HUES48 (cell line): Measurements from ENCODE around the gene TTC3.
"Not testable (repeated sequence)": the region's sequence is repeated elsewhere in the genome, so short reads cannot be mapped to it uniquely, and the experiment has no call there.

Source experiments
- H3K27ac ChIP-seq: one replicate; pipeline ENCODE4 v1.7.0; 2013; ENCODE audit warnings: low read depth, low read length, inconsistent platforms
- H3K27me3 ChIP-seq: 2 replicates; pipeline ENCODE4 v1.6.1; 2013; ENCODE audit warnings: mild to moderate bottlenecking, low read length; ENCODE audit not compliant: control insufficient read depth, insufficient read depth
- H3K36me3 ChIP-seq: 2 replicates; pipeline ENCODE4 v1.6.1; 2013; ENCODE audit warnings: low read length; ENCODE audit not compliant: control insufficient read depth, insufficient read depth
- H3K4me1 ChIP-seq: 2 replicates; pipeline ENCODE4 v1.6.1; 2013; ENCODE audit warnings: mild to moderate bottlenecking, low read length; ENCODE audit not compliant: control insufficient read depth, insufficient read depth
- H3K4me3 ChIP-seq: 2 replicates; pipeline ENCODE4 v1.5.1; 2013; ENCODE audit warnings: mild to moderate bottlenecking, low read depth, low read length
- H3K9ac ChIP-seq: 2 replicates; pipeline ENCODE4 v1.6.1; 2013; ENCODE audit warnings: mild to moderate bottlenecking, low read depth, low read length, moderate library complexity
- H3K9me3 ChIP-seq: 2 replicates; pipeline ENCODE4 v1.6.1; 2013; ENCODE audit warnings: low read length; ENCODE audit not compliant: control insufficient read depth, insufficient read depth

Gene TTC3

GRCh38 chr21:37072988-37073416, at the start of gene TTC3, which contains the start of gene PIGP:
Gene TTC3, plus strand, starts transcription at chr21:37073254. Its CDS starts 14,004 bp downstream, at chr21:37087258.
Gene PIGP, minus strand, starts transcription at chr21:37073071. Its CDS starts 556 bp downstream, at chr21:37072515.
- peak within 1 kb of the TSS; percentile 86 for H3K27ac ChIP-seq

GRCh38 chr21:37026499-37026898, 46.6 kb upstream of the TTC3 start:
- no peaks in the 10 kb centered on the region for H3K4me1 ChIP-seq
- H3K27me3 ChIP-seq = no peaks in the 10 kb centered on the region
- no peak overlapping the region for H3K9ac ChIP-seq
- no peak overlapping the region for H3K27ac ChIP-seq
- no peaks in the 10 kb centered on the region for H3K36me3 ChIP-seq
- H3K9me3 ChIP-seq = no peaks in the 10 kb centered on the region
- H3K4me3 ChIP-seq = no peak overlapping the region

More at GRCh38 chr21:37072988-37073416, at the start of gene TTC3, which contains the start of gene PIGP:
- peak within 1 kb of the TSS; percentile 79 for H3K4me3 ChIP-seq
- H3K27me3 ChIP-seq = peaks cover 41% of the 10 kb centered on the region
- peak within 1 kb of the TSS; percentile 74 for H3K9ac ChIP-seq
- peaks cover 6% of the 10 kb centered on the region; the same call in 1 of the 2 replicates for H3K36me3 ChIP-seq
- H3K4me1 ChIP-seq = peaks cover 21% of the 10 kb centered on the region
- no peaks in the 10 kb centered on the region for H3K9me3 ChIP-seq

- Histone ChIP-seq H3K36me3 (no peaks in the 10 kb centered on the region), H3K4me3 (no peak overlapping the region), H3K9ac (no peak overlapping the region), H3K9me3 (no peaks in the 10 kb centered on the region), H3K4me1 (no peaks in the 10 kb centered on the region), H3K27ac (no peak overlapping the region), H3K27me3 (no peaks in the 10 kb centered on the region)
These were observed 44.5 kb upstream of the TTC3 start for GRCh38 chr21:37028570-37028969.

- Histone ChIP-seq H3K9ac (no peak overlapping the region), H3K4me3 (no peak overlapping the region), H3K27me3 (no peaks in the 10 kb centered on the region), H3K4me1 (no peaks in the 10 kb centered on the region), H3K9me3 (no peaks in the 10 kb centered on the region), H3K36me3 (no peaks in the 10 kb centered on the region), H3K27ac (no peak overlapping the region)
These were observed 42.2 kb upstream of the TTC3 start for GRCh38 chr21:37030864-37031263.

GRCh38 chr21:37032293-37032692, 40.8 kb upstream of the TTC3 start:
- no peaks in the 10 kb centered on the region for H3K9me3 ChIP-seq
- no peak overlapping the region for H3K4me3 ChIP-seq
- H3K9ac ChIP-seq = no peak overlapping the region
- no peaks in the 10 kb centered on the region for H3K36me3 ChIP-seq
- H3K27me3 ChIP-seq = peaks cover 10% of the 10 kb centered on the region
- H3K4me1 ChIP-seq = no peaks in the 10 kb centered on the region
- H3K27ac ChIP-seq = no peak overlapping the region

- Histone ChIP-seq H3K27ac (no peak overlapping the region), H3K36me3 (no peaks in the 10 kb centered on the region), H3K9me3 (no peaks in the 10 kb centered on the region), H3K4me1 (no peaks in the 10 kb centered on the region), H3K9ac (no peak overlapping the region), H3K4me3 (no peak overlapping the region), H3K27me3 (peaks cover 17% of the 10 kb centered on the region)
These were observed 40.1 kb upstream of the TTC3 start for GRCh38 chr21:37032877-37033471.

- peaks cover 31% of the 10 kb centered on the region for H3K27me3 ChIP-seq
- not testable (repeated sequence) for H3K9me3 ChIP-seq, H3K36me3 ChIP-seq, H3K4me1 ChIP-seq, H3K9ac ChIP-seq, H3K4me3 ChIP-seq, H3K27ac ChIP-seq
These were observed 38.7 kb upstream of the TTC3 start for GRCh38 chr21:37034394-37034793.

- Histone ChIP-seq H3K27me3 (peaks cover 47% of the 10 kb centered on the region), H3K36me3 (no peaks in the 10 kb centered on the region), H3K9me3 (no peaks in the 10 kb centered on the region), H3K27ac (no peak overlapping the region), H3K9ac (no peak overlapping the region), H3K4me1 (peaks cover 4% of the 10 kb centered on the region), H3K4me3 (no peak overlapping the region)
These were observed 36.9 kb upstream of the TTC3 start for GRCh38 chr21:37036177-37036576.

- H3K4me3 ChIP-seq = no peak overlapping the region
- H3K36me3 ChIP-seq = no peaks in the 10 kb centered on the region
- H3K9ac ChIP-seq = no peak overlapping the region
- no peaks in the 10 kb centered on the region for H3K9me3 ChIP-seq
- no peak overlapping the region for H3K27ac ChIP-seq
- H3K27me3 ChIP-seq = peaks cover 65% of the 10 kb centered on the region
- H3K4me1 ChIP-seq = peaks cover 4% of the 10 kb centered on the region
These were observed 33.5 kb upstream of the TTC3 start for GRCh38 chr21:37039411-37040075.

GRCh38 chr21:37040212-37040611, 32.8 kb upstream of the TTC3 start:
- H3K9me3 ChIP-seq = no peaks in the 10 kb centered on the region
- no peak overlapping the region for H3K9ac ChIP-seq
- no peaks in the 10 kb centered on the region for H3K36me3 ChIP-seq
- peaks cover 4% of the 10 kb centered on the region for H3K4me1 ChIP-seq
- H3K27me3 ChIP-seq = peaks cover 67% of the 10 kb centered on the region
- no peak overlapping the region for H3K4me3 ChIP-seq
- H3K27ac ChIP-seq = no peak overlapping the region

GRCh38 chr21:37041706-37042271, 31.3 kb upstream of the TTC3 start:
- Histone ChIP-seq H3K4me1 (peaks cover 8% of the 10 kb centered on the region), H3K9me3 (no peaks in the 10 kb centered on the region), H3K36me3 (no peaks in the 10 kb centered on the region), H3K4me3 (no peak overlapping the region), H3K27ac (no peak overlapping the region), H3K27me3 (peaks cover 78% of the 10 kb centered on the region), H3K9ac (no peak overlapping the region)
